GM15510 (cell line): Measurements from ENCODE around the gene TBC1D9B.

Experiments
- POLR2A ChIP-seq: IDR thresholded peaks from 3 replicates; pipeline ENCODE4 v1.6.1; 2011; ENCODE audit warnings: borderline replicate concordance; ENCODE audit not compliant: insufficient read length; ENCODE audit errors: extremely low read depth

TBC1D9B gene

GRCh38 chr5:179880066-179880650, 27.5 kb downstream of the TBC1D9B start:
- no peak for TF ChIP-seq POLR2A

DNA sequence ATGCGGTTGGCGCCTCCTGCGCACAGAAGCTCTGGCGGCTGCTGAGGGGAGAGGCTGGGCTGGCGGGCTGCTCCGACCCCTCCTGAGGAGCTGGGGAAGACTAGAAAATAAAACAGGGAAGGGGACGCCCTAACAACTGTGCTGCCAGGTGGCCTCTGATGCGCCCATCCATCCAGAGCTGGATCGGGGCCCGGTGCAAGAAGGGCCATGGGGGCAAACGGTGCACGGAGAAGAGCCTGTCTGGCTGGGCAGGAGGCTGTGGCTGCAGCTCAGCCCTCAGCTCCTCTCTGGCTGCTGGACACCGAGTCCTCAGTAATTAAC, 28.0 kb downstream of the TBC1D9B start:
- no peak for TF ChIP-seq POLR2A

DNA sequence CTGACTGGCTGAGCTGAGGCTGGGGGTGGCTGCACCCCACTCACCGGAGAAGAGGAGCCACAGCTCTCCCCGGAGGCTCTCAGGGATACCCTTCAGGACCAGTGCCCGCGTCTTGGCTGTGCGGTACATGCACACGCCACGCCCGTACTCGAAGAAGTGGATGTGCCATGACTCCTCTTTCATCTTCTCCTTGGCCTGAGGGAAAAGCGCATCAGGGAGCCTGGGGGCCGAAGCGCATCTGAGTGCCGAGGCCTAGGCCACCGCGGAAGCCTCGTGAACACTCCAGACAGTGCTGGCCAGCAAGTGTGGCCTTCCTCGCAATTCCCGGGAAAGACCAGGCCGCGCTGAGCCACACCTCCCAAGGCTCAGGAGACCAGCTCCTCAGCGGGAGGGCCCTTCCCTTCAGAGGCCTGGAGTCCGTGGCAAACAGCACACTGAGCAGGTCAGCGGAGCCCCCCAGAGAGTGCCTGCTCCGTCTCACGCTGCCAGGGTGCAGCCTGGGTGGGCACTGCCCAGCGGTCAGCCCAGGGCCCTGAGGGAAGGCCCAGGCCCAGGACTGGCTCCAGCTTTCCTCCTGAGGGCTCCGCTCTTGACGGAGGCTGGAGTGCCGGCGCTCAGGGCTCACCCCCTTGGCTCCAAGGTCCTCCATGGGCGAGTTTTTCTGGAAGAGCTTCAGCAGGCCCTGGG, 28.6 kb downstream of the TBC1D9B start:
- TF ChIP-seq POLR2A, result no peak

DNA sequence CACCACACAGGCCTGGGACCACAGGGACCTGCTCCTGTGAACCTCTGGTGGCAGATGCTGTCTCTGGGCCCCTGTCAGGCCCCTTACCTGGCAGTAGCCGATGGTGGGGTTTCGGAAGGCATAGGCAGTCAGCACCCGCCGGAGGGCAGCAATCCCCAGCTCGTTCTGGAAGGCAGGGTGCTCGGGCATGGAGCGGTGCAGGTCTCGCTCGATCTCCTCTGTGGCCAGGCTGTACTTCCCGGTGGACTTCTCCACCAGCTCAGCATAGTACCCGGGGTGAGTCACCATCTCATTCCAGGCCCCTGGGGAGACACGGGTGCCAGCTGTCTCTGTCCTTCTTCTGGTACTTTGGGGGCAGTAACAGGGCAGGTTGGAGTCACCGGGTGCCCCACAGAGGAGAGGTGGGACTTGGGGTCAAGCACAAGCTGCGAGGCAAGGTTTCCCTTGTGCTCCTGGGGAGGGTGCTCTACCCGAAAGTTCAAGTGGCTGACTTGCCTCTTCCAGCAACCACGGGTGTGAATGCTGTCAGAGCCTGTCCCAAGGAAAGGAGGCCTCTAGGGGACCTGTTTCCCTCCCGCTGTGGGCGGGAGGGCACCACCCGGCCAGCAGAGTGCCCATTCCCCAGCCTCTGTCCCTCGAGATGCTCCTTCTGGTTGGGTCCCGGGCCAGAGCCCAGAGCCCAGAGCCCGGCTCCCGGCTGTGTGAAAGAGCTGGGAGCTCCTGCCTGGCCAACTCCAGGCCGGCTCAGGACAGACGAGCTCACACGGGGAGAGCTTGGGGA, 29.3 kb downstream of the TBC1D9B start:
- no peak for TF ChIP-seq POLR2A

DNA sequence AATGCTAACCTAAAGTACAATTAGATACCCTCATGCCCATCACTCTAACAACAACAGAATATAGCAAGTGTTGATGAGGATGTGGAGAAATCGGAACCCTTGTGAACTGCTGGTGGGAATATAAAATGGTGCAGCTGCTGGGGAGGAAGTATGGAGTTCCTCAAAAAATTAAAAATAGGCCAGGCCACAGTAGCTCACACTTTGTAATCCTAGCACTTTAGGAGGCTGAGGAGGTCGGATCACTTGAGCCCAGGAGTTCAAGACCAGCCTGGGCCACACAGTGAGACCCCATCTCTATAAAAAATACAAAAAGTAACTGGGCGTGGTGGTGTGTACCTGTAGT, 31.1 kb downstream of the TBC1D9B start:
- no peak for TF ChIP-seq POLR2A

- no peak for TF ChIP-seq POLR2A
Observed at GRCh38 chr5:179875741-179876609, 31.7 kb downstream of the TBC1D9B start.

- no peak for TF ChIP-seq POLR2A
Observed at GRCh38 chr5:179874536-179875292, 33.0 kb downstream of the TBC1D9B start.

GRCh38 chr5:179874136-179874535, 33.6 kb downstream of the TBC1D9B start:
- no peak for TF ChIP-seq POLR2A

- TF ChIP-seq POLR2A, result no peak
Observed at GRCh38 chr5:179873588-179874110, 34.0 kb downstream of the TBC1D9B start.

DNA sequence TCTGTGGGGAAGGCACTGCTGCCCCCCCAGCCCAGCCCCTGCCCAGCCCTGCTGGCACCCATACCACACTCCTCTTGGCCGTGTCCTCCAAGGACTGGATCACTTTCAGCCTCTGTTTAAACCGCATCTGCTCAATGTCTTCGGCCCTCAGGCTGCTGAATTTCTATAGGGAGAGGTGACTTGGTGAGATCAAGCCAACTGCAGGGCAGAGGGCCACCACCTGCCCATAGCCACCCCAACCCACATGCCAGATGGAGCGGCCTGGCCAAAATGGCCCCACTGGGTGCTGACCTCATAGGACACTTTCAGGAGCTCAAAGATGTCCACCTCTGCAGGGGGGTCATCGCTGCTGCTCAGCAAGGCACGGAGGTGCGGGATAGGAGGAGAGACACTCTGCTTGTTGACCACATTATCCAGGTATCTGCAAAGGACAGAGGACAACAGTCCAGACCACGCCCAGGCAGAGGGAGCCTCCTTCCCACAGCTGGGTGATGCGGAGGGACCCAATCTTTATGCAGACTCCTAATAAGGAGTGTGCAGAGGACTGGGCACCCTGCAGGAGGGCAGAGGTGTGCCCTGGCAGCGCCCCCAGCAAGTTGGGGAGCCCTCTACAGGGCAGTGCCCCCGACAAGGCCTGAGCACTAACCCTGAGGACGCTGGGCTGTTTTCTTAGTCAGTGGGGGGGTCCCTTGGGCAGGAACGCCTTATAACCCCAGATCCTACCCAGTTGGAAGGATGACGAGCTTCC, 34.7 kb downstream of the TBC1D9B start:
- TF ChIP-seq POLR2A, result no peak

- no peak for TF ChIP-seq POLR2A
Observed at GRCh38 chr5:179872055-179872827, 35.5 kb downstream of the TBC1D9B start.

- TF ChIP-seq POLR2A, result no peak
Observed at GRCh38 chr5:179870952-179871351, 36.7 kb downstream of the TBC1D9B start.
